DMS79 (cell line): ENCODE data around the gene MPPED2.

Source experiments
- DNase-seq: peaks from one replicate; lab custom pipeline; 2025; lab: John Stamatoyannopoulos, UW

Gene MPPED2

DNA sequence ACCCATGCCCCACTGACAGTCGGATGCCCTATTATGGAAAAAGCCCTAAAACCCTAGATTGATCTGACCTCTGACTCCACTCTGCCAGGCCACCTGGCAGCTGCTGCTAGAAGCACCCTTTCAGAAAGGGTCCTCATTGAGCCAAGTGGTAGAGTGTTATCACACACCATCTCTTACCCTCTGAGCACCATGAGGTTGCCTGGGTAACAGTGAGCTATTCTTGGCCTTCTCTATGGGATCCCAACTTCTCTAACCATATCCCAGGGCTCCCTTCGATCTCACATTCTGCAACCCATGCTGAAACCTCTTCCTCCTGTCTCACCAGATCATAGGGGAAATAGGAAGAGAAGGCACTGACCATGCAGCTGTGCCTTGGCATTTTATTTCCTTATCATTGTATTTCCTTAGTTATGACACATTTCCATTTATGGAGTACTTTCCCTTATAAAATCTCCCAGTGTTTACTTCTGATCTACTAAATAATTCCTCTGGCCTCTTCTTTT lies 52.7 kb downstream of the MPPED2 start:
- peak; percentile 58 for DNase-seq

DNA sequence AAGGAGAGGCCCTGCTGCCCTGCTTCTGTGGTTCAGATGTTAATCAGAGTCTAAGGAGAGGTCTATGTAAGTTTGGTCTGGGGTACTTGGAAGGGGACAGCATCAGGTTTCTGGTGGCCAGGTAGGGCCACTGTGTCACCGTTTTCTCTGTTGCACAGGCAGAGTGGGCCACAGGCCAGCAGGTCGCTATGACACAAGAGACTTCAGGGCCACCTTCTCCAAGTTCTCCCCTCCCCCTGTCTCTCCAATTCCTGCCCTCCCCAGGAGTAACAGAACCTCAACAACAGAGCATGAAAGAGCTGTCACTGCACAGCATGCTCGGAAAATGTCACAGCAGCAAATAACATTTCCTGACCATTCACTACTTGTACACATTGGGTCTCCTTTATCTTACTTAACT lies 58.6 kb downstream of the MPPED2 start:
- DNase-seq = no peak

DNA sequence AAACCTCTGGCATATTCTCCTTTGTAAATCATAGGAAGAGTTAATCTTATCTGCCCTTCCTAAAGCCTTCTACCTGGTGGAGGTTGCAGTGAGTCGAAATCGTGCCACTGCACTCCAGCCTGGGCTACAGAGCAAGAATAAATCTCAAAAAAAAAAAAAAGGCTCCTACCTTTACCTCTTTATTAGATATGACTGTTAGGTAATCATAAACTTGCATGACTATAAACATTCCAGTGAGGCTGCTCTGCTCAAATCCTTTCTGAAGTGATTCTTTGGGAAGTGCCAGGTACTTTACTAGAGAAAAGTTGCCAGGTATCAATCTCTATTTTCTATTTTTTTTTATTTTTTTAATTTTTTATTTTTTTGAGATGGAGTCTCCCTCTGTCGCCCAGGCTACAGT lies 59.6 kb downstream of the MPPED2 start:
- DNase-seq = no peak

DNA sequence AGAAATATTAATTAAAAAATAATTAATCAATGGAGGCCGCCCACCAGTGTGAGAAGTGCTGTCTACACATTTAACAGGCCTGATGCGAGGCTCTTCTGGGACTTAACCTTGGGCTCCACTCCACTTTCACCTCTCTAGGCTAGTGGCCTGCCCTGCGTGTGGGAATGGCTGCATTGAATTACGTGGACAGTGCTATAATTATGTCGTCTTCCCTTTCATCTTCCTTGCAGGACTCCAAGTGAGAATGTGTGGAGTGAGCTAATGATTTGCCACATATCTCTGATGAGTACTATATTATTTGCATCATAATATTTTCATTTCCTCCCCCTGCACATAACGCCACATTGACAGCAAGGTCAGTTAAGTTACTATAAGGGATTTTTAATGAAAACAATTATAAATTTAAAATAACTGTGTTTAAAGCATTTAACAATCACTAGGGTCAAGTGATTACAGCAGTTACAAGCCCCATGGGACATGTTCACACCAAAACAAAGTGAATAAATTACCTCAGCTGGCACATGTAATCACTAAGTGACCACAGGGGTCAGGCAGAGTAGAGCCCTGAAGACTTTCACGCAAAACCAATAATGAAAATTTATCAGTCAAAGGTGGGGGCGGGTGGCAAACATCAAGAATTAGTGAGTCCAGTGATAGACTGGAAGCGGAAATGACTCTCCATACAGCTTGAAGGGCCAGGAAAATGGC lies 63.5 kb downstream of the MPPED2 start:
- no peak for DNase-seq

DNA sequence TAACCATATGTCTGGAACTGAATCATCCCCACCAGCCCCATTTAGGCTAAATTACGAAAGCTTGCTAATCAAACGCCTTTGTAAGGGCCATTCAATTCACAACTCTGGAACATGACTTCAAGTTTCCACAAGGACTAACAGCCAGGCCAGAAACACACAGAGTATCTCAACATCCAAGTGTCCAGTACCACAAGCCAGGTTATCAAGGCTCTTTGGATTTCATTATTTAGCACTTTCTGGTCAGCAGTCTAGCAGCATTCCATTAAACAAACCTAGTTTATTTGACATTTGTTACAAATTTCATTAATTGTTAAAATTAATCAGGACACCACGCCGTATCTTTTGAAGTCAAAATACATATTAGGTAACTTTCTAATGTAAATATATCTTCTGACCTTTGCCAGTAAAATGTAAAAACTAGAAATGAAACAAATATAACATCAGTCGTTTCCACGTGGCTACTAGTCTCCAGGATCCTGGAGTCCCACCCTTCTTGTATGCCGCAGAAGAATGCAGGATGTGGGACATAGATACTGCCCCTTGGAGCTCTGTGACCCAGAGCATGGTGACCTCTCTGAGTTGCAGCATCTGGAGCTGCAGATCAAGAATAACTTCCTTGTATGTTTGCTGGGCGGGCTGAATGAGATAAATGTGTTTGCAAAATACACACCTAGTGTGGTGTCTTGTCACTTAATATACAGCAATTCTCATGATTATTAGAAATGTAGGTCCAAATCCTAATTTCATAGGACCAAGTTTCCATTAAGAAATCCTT lies 64.7 kb downstream of the MPPED2 start:
- no peak for DNase-seq

DNA sequence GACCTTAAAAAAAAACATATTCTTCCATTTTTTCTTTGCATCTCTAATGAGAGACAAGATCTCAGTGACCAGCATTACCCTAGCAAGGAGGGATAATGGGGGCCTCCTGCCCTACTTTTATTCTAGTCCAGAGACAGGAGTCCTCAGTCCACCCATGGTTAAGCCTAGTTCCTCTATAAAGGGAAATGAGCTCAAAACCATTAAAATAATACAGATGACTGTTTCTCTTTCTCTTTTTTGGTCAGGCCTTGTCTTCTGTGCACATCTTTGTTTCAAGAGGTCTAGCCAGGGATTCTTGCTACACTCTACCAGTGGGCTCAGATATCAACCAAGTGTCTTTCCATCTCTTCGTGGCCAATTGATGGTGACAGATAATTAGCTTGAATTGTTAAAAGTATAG lies 73.1 kb downstream of the MPPED2 start:
- no peak for DNase-seq

DNA sequence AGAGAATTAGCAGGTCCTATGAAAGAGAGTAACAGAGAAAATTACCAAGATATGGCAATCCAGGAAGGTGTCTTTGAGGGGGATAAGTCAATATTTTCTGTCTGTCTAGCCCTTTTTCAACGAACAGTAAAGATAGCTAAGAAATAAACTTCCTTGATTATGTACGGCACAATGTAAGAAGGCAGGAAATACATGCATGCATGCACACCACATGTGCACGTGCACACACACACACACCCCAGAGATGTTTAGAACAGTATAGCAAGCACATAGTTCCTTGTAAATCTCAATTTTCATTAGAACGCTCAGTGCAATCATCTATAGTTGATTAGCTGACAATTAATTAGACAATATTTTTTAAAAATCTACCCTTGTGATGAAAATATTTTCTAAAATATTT lies 74.7 kb downstream of the MPPED2 start:
- DNase-seq = no peak

DNA sequence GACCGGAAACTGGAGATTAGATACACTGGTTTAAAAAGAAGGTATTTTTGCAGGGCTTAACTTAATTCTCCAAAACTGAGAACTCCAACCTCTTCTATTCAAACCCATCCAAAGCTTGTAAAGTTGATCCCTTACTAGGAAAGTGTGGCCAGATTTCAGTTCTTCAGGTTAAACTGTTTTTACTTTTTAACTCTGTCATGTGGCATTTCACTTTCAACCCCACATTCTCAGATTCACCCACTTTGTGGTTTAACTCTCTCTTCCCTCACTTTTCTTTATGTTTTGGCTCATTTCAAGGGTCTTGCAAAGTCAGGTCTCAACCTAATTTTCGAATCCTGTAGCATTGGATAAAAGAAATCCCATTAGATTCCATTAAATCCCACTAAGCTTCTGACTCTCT lies 75.4 kb downstream of the MPPED2 start:
- no peak for DNase-seq

DNA sequence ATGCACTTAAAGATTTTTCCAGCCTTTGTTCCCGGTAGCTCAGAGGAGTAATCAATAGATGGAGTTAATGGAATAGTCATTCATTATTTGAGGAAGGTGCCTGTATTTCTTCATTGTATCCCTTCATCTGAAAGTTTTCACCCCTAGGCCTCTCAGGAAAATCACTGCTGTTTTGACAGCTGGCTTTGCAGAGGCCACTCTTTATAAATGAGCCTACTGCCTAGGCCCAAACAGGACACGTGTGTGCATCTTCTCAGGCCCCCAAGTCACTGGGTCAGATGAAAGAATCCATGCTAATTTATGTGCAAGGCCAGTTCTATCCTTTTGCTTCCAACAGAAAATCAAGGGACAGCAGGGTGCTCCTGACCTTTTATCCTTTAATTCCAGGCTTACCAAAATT lies 76.8 kb downstream of the MPPED2 start:
- no peak for DNase-seq

DNA sequence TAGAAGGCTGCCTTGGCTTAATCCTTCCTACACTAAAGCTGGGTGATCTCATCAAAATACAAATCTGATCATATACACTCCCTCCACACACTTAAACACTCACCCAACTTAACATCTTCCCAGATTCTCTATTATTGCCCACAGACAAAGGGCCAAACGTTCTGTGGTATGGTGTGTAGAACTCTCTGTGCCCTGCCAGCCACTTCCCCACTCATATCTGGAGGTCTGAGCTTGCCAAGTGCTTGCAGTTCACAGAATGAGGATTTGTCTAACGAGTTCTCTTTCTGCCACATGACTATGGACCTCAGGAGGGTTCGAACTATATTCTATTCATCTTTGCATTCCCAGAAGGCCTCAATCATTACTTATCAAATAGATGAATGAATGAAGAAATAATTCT lies 77.6 kb downstream of the MPPED2 start:
- DNase-seq = no peak

DNA sequence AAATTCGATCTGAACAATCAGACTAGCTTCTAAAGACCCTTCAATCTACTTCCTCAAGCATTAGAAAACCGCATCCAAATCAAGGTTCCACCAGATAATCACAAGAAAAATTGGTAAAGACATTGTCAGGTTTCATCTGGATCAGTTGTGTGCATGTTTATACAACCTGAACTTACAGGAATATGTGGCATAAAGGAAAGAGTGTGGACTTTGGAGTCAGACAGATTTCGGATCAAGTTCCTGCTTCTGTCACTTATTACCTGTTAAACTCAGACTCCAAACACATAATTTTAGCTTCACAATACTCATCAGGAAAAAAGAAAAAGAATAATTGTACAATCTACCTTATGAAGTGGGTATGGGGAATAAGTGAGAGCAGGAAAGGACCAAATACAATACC lies 80.5 kb downstream of the MPPED2 start:
- DNase-seq = no peak

DNA sequence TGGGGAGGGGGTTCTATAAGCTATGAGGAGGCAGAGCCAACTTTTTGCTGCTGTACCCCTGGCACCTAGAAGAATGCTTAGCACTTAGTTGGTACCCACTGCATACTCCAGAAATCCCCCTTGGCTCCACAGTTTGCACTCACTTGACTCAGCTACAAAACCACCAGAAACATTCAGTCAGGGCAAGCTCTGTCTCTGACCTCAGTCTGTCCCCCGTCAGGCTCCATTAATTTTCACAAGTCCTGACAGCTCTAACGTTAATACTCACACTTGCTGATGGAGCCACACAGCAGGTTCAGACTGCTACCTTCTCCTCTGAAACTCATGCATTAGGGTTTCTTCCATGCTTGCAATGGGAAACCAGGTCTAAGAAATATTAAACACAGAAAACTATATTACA lies 81.7 kb downstream of the MPPED2 start:
- no peak for DNase-seq

DNA sequence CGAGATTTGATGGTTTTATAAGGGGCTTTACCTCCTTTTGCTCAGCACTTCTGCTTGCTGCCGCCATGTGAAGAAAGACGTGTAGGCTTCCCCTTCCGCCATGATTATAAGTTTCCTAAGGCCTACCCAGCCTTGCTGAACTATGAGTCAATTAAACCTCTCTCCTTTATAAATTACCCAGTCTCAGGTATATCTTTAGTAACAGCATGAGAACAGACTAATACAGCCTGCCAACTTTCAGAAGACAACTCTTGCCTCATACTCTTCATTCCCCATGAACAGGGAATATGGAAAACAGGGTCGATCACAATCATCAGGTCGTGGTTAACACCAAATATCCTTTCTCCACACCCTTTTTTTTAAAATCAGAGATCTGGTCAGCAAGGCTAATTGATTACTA lies 83.0 kb downstream of the MPPED2 start:
- no peak for DNase-seq

DNA sequence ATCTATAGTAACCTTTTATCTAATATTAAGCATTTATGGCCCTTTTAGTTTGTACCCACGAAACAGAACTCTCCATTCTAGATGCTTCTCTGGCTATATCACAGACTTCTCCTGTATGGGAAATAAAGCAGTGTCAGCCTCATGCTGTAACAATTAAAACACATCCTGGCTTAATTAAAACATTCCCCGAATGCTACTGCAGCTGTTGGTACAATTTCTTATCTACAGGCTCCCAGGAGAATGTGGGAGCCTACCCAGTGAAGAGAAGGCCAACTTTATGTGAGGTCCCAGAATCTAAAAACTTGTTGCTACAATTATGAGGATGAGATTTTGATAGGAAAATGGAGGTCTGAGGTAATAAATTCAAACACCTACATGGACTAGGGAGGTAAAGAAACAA lies 83.8 kb downstream of the MPPED2 start:
- no peak for DNase-seq

DNA sequence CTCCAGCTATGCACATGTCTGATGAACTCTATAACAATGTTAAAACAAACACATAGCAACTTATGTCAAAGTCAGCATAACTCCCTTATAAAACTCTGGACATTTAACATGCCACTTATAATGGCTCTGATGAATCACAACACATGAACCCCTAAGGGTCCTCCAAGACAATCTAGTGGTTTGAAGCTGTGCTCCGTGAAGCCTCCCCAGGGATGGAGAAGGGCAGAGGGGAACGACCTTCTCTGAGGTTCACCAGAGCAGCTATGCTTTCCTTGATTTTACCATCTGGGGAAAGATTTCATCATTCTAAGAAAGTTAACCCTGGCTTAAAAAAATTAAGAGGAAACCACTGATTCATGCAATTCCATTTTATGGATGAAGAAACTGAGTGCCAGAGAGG lies 84.4 kb downstream of the MPPED2 start:
- no peak for DNase-seq

DNA sequence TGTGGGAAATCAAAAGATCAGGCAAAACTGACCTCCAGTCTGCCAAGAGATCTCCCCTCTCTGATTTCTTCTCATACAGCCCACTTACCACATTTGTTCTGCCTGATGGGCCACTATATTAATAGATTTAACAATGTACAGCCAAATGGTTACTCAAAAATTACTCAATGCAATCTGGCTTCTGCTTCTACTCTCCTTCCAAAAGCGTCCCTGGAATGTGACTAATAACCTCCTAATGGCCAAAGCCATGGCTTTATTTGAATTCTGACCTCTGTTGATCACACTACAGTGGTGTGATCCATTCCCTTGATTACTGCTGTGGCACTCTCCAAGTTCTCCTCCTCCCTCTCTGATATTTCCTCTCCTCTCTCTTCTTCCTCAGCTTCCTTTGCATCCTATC lies 86.2 kb downstream of the MPPED2 start:
- no peak for DNase-seq

DNA sequence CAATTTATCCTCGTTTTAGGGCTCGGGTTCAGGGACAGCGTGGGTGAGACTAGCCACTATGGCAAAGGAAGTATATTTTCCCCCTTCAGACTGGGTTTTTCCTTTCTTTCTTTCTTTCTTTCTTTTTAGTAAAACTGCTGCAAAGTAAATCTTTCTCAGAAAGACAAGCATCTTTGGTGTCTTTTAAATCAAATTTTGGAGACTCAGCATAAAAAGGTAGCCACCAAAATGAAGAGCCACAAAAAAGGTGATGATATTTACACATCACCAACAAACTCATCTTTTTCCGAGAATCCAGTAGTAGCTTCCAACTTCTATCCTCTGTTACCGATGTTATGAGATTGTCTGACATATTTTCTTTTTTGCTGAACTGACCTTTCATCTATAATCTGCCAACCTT lies 88.6 kb downstream of the MPPED2 start:
- DNase-seq = no peak

DNA sequence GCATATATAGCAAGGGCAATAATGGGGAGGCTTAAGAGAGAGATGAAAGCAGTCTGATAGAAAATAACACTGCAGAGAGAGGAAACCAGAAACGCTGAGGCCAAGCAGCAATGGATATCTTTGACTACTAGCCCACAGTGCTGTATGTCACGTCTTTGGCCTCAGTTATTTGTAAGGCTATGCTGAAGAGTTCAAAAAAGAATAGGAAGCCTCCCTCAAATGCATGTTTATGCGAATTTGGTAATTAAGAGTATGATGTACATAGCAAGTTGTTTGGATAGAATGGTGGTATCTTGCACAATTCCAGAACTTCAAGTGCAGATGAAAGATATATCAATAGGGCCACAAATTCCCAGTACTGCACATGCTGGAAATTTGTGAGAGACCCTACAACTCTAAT lies 89.2 kb downstream of the MPPED2 start:
- no peak for DNase-seq

DNA sequence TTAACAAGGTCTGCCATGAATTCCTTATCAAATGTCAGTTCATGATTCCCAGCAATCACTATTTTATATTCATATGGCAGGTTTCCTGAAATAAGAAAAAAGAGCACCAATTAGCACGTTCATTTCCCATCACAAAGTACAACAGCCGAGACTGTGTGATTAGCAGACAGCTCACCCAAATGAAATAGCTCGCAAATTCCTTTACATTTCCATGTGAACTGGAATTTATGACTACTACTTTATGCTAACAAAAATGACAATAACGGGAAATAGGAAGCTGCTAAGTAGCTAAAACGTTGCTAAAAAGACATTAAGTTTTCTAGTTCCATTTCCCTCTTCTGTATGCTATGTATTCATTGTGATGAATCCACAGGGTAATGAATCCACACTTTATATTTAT lies 90.7 kb downstream of the MPPED2 start:
- no peak for DNase-seq

DNA sequence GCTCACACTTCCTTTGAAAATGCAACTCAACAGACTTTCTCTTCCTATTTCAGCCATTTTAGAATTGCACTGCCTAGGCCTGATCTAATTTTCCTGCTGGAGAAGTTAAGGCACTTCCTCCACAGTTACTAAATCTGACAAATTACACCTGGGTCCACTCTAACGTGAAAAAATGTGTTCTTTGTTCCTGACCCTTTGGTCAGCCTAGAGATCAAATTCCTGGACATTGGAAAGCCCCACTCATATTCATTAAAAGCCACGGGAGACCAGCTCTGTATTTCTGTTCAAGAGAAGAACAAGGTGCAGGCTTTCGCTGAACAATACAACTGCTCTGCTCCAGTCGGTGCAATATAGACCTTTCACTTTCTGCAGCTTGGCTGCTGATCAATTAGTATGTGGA lies 96.6 kb downstream of the MPPED2 start:
- DNase-seq = no peak

DNA sequence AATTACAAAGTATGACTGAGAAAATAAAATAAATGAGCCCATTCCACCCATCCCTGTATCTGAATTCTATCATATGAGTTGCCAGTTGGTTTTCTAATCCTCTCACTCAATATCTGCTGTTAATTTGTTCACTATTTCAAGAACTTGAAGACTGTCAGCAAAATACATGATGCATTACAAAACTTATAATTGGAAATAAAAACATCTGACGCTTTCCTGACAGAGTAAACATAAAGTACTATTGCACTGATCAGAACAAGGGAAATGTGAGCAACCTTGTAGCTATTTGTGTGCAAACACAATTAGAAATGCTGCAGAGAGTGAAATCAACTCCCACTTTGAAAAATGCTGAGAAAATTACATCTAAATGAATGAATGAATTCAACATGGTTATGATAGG lies 97.1 kb downstream of the MPPED2 start:
- DNase-seq = no peak

DNA sequence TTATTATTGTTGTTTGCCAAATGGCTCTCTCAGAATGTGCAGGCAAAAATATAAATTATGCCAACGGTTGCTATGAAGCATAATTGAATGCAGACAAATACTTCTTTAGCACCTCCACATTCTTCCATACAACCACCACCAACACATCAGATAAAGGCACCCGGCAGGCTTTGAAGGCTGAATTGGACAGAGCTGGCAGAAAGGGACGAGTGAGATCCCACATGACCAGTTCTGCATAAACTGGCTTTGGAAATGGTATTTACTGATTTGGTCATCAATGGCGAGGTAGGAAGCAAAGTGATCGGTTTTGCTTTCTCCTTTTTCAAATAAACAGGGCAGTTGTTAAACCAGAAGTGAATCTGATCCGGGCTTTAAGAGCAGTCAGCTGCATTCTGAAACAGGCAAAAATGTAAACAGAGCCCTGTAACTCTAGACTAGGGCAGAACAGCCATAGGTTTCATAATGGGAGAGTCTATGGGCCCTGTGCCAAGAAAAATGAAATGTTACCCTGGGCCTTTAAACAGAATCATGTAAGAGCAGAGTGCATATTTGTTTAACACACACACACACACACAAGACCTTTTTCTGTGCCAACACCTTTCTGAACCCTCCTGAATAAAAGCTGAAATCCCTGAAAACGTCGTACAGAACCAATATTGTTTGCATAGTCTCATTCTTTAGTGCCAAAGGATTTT lies 97.7 kb downstream of the MPPED2 start:
- peak; percentile 50 for DNase-seq
